Islet precursor cell (in vitro differentiated cells): ENCODE results near the gene HSPB9.

ENCODE experiments used
- DNase-seq: peaks from one replicate; pipeline ENCODE4 v3.0.0-alpha.2; 2018

HSPB9 gene

GRCh38 chr17:42146911-42147607 is 24.5 kb downstream of the HSPB9 start:
- no peak for DNase-seq

- DNase-seq, result peak; percentile 83
Measured at GRCh38 chr17:42153919-42154742, 31.5 kb downstream of the HSPB9 start.

- peak; percentile 71 for DNase-seq
Measured at GRCh38 chr17:42155614-42156045, 33.0 kb downstream of the HSPB9 start.

GRCh38 chr17:42159796-42160530 is 37.4 kb downstream of the HSPB9 start:
- DNase-seq, result no peak

GRCh38 chr17:42160531-42160910 is 37.9 kb downstream of the HSPB9 start:
- no peak for DNase-seq

- DNase-seq, result no peak
Measured at GRCh38 chr17:42163113-42163512, 40.5 kb downstream of the HSPB9 start.

GRCh38 chr17:42163696-42164407 is 41.2 kb downstream of the HSPB9 start:
- DNase-seq, result no peak

GRCh38 chr17:42165751-42166150 is 43.1 kb downstream of the HSPB9 start:
- DNase-seq, result no peak

GRCh38 chr17:42166196-42166763 is 43.7 kb downstream of the HSPB9 start:
- DNase-seq, result no peak

- DNase-seq, result no peak
Measured at GRCh38 chr17:42167807-42168206, 45.2 kb downstream of the HSPB9 start.

- no peak for DNase-seq
Measured at GRCh38 chr17:42169351-42169750, 46.7 kb downstream of the HSPB9 start.

GRCh38 chr17:42171831-42172230 is 49.2 kb downstream of the HSPB9 start:
- DNase-seq, result peak; percentile 90
